ENCODE measurements around the gene HOXC4. TPM values are rescaled to one million over a fixed set of nuclear protein-coding genes. Genes with fewer than 3 reads are reported as not detected.

HOXC4 gene
- polyA plus RNA-seq, 1 experiment, result 0.93 TPM

GRCh38 chr12:54042970-54043853, 10.4 kb upstream of the HOXC4 start:
- POLR2A ChIA-PET, result no interaction called here
- peaks cover 23% of the 10 kb centered on the region for H3K27me3 ChIP-seq (ENCODE audit: control insufficient read depth, insufficient read depth, low read length)
- no peak overlapping the region for H3K4me3 ChIP-seq (ENCODE audit: low read depth, low read length)
- no peaks in the 10 kb centered on the region for H3K36me3 ChIP-seq (ENCODE audit: control insufficient read depth, insufficient read depth, low read length)
- CTCF ChIA-PET, result interaction anchor here (1.2 to 1.3 kb wide), 2 partner anchors 9 to 148 kb away, joined by 3 read pairs; no protein-coding TSS in a partner anchor
- no peak for DNase-seq (ENCODE audit: low read depth)
- TF ChIP-seq, protein P1, sequence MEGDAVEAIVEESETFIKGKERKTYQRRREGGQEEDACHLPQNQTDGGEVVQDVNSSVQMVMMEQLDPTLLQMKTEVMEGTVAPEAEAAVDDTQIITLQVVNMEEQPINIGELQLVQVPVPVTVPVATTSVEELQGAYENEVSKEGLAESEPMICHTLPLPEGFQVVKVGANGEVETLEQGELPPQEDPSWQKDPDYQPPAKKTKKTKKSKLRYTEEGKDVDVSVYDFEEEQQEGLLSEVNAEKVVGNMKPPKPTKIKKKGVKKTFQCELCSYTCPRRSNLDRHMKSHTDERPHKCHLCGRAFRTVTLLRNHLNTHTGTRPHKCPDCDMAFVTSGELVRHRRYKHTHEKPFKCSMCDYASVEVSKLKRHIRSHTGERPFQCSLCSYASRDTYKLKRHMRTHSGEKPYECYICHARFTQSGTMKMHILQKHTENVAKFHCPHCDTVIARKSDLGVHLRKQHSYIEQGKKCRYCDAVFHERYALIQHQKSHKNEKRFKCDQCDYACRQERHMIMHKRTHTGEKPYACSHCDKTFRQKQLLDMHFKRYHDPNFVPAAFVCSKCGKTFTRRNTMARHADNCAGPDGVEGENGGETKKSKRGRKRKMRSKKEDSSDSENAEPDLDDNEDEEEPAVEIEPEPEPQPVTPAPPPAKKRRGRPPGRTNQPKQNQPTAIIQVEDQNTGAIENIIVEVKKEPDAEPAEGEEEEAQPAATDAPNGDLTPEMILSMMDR (IDR thresholded peaks at IDR 0.05; ENCODE audit: insufficient read depth, low read depth, low read length), result no peak

DNA sequence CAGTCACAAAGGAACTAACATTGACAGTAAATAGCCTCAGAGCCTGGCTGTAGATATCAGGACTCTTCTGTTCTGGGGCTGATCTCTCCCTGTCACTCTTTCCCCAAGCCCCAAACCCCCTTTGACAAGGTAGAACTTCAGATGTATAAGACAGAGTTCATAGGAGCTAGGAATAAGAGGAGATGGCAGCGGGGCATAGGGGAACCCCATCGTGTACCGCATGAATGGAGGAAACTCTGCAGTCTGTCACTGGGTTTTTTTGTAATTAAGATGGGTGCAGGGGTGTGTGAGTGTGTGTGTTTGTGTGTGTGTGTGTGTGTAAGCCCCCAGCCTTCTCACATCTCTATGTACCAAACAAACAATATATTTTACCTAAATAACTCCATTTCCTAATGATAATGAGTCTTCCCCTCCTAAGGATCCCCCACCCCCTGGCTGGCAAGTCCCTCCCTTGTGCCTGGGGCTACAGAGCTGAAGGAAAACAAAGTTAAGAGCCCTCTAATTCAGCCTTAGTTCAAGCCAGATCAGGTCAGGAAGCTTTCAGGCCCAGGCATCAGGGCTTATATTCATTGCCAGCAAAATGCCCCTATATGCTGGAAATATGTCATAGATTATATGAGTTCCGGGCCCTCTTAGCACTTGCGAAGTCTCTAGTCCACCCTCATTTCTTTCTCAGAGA, 9.1 kb upstream of the HOXC4 start:
- Histone ChIP-seq H3K27me3 (ENCODE audit: control insufficient read depth, insufficient read depth, low read length) (peaks cover 21% of the 10 kb centered on the region), H3K4me3 (ENCODE audit: low read depth, low read length) (no peak overlapping the region), H3K36me3 (ENCODE audit: control insufficient read depth, insufficient read depth, low read length) (no peaks in the 10 kb centered on the region)
- TF ChIP-seq, protein P1 (IDR thresholded peaks at IDR 0.05; ENCODE audit: insufficient read depth, low read depth, low read length), result no peak
- POLR2A ChIA-PET, result no interaction called here
- DNase-seq (ENCODE audit: low read depth), result no peak
- CTCF ChIA-PET, result interaction anchor here (0.6 to 1.3 kb wide), 2 partner anchors 12 to 147 kb away, joined by 3 read pairs; no protein-coding TSS in a partner anchor

DNA sequence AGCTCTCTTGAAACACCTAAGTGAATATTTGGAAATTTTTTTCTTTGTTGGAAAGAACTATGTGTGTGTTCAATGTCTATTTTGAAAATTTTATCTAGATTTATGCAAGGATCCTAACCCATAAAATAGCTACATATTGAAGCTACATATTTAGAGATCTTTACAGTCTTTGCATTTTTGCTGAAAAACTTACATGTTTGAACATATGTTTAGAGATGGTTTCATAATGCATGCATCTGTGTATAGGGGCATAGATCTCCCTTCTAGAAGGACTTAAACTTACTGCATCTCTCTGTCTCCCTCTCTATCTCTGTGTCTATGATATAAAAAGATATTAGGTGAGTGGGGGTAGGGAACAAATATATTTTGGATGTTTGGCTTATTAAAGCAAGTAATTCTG, 8.2 kb upstream of the HOXC4 start:
- ChIA-PET CTCF (no interaction called here), POLR2A (no interaction called here)
- DNase-seq (ENCODE audit: low read depth), result no peak
- Histone ChIP-seq H3K36me3 (ENCODE audit: control insufficient read depth, insufficient read depth, low read length) (no peaks in the 10 kb centered on the region), H3K27me3 (ENCODE audit: control insufficient read depth, insufficient read depth, low read length) (peaks cover 23% of the 10 kb centered on the region), H3K4me3 (ENCODE audit: low read depth, low read length) (no peak overlapping the region)
- TF ChIP-seq, protein P1 (IDR thresholded peaks at IDR 0.05; ENCODE audit: insufficient read depth, low read depth, low read length), result no peak

DNA sequence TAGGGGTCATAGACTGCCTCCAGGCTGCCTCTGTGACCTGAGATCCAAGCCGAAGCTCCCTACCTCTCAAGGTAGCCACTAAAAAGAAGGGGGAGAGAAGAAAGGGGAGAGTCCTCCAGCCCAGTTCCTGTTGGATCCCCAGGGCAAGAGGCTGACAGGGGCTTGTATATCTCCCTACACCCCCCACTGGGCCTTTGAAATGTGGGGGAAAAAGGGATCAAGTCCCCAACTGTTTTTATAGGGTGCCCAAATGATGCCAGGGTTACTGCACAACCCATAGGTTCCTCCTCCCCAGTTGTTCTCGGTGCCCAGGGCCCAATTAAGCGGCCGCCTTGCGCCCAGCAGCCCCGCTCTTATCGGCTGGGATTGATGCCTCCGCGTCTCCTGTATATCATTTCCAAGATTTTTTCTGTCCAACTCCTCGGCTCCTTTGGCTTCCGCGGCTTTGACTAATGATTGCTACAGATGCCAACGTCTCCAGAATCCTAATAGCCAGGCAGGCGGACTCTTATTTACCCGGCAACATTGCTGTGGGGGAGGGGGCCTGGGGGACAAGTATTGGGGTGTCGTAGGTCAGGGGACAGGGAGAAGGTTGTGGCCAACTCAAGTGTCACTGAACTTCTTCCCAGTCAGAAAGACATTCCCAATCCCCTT, 7.6 kb upstream of the HOXC4 start:
- H3K27me3 ChIP-seq (ENCODE audit: control insufficient read depth, insufficient read depth, low read length), result peaks cover 24% of the 10 kb centered on the region
- TF ChIP-seq, protein P1 (IDR thresholded peaks at IDR 0.05; ENCODE audit: insufficient read depth, low read depth, low read length), result no peak
- CTCF ChIA-PET, result no interaction called here
- no peak for DNase-seq (ENCODE audit: low read depth)
- POLR2A ChIA-PET, result no interaction called here
- H3K4me3 ChIP-seq (ENCODE audit: low read depth, low read length), result no peak overlapping the region
- no peaks in the 10 kb centered on the region for H3K36me3 ChIP-seq (ENCODE audit: control insufficient read depth, insufficient read depth, low read length)

- Histone ChIP-seq H3K36me3 (ENCODE audit: control insufficient read depth, insufficient read depth, low read length) (no peaks in the 10 kb centered on the region), H3K4me3 (ENCODE audit: low read depth, low read length) (no peak overlapping the region), H3K27me3 (ENCODE audit: control insufficient read depth, insufficient read depth, low read length) (peaks cover 29% of the 10 kb centered on the region)
- no peak for DNase-seq (ENCODE audit: low read depth)
- POLR2A ChIA-PET, result no interaction called here
- CTCF ChIA-PET, result no interaction called here
- TF ChIP-seq, protein P1 (IDR thresholded peaks at IDR 0.05; ENCODE audit: insufficient read depth, low read depth, low read length), result no peak
Measured at GRCh38 chr12:54046809-54047159, 6.9 kb upstream of the HOXC4 start.
